PC-3 (cell line): Measurements from ENCODE around the gene PLXNB1. TPM values are rescaled to one million over a fixed set of nuclear protein-coding genes. Genes with fewer than 3 reads are reported as not detected.

ENCODE experiments used
- ATAC-seq: fragments of 200-7000 bp; cut with Tn5 transposase; 2 replicates; pipeline ENCODE4 v1.9.1; 2020; ENCODE audit warnings: mild to moderate bottlenecking, moderate library complexity
- BruUV-seq: library from RNA; stranded (reverse); fragments of 400-500 nt; replicated peaks from 2 replicates; lab custom pipeline; 2021; lab: Mats Ljungman, UMichigan
- CTCF ChIA-PET: fragments of 300-600 bp; sonication (Branson Sonifier 250); formaldehyde crosslinking; loops from one replicate; lab custom pipeline; 2022; ENCODE audit warnings: antibody characterized with exemption; lab: Charles Lee
- POLR2A ChIA-PET: fragments of 300-600 bp; sonication (Branson Sonifier 250); formaldehyde crosslinking; loops from one replicate; lab custom pipeline; 2022; ENCODE audit warnings: antibody characterized with exemption; ENCODE audit not compliant: unreplicated experiment; lab: Charles Lee
- DNase-seq: peaks from one replicate; pipeline ENCODE4 v3.0.0-alpha.2; 2015
- H2AFZ ChIP-seq: fragments of 300-600 bp; sonication (generic); 2 replicates; pipeline ENCODE4 v1.6.0; 2016; ENCODE audit warnings: antibody characterized with exemption, low read length
- H3F3A ChIP-seq: fragments of 300-600 bp; sonication (generic); one replicate; pipeline ENCODE4 v1.6.0; 2017; ENCODE audit warnings: antibody characterized with exemption, low read length, control low read depth, mild to moderate bottlenecking; ENCODE audit not compliant: unreplicated experiment
- H3K27ac ChIP-seq: fragments of 300-600 bp; sonication (generic); 2 replicates; pipeline ENCODE4 v1.5.1; 2016; ENCODE audit warnings: mild to moderate bottlenecking, low read length
- H3K27me3 ChIP-seq: fragments of 300-600 bp; sonication (generic); 2 replicates; pipeline ENCODE4 v1.6.1; 2016; ENCODE audit warnings: low read length, mixed read lengths
- H3K36me3 ChIP-seq: fragments of 300-600 bp; sonication (generic); 2 replicates; pipeline ENCODE4 v1.6.1; 2016; ENCODE audit warnings: low read depth, mixed run types, low read length, mixed read lengths
- H3K4me1 ChIP-seq: fragments of 300-600 bp; sonication (generic); 2 replicates; pipeline ENCODE4 v1.5.1; 2016; ENCODE audit warnings: low read length; ENCODE audit not compliant: insufficient read depth
- H3K4me2 ChIP-seq: fragments of 300-600 bp; sonication (generic); 2 replicates; pipeline ENCODE4 v1.6.0; 2016; ENCODE audit warnings: low read length
- H3K4me3 ChIP-seq: fragments of 300-600 bp; sonication (generic); 2 replicates; pipeline ENCODE4 v1.5.1; 2016; ENCODE audit warnings: mild to moderate bottlenecking, low read length, mixed read lengths
- H3K79me2 ChIP-seq: fragments of 300-600 bp; sonication (generic); 2 replicates; pipeline ENCODE4 v1.6.1; 2017; ENCODE audit warnings: low read length, mixed read lengths
- H3K9ac ChIP-seq: fragments of 300-600 bp; sonication (generic); 2 replicates; pipeline ENCODE4 v1.6.0; 2016; ENCODE audit warnings: mild to moderate bottlenecking, low read length
- H3K9me2 ChIP-seq: fragments of 300-600 bp; sonication (generic); replicated peaks from 2 replicates; pipeline ENCODE4 v1.6.1; 2016; ENCODE audit warnings: mixed run types, low read length, mixed read lengths
- H3K9me3 ChIP-seq: fragments of 300-600 bp; sonication (generic); 2 replicates; pipeline ENCODE4 v1.6.1; 2016; ENCODE audit warnings: low read length, mixed read lengths
- H4K20me1 ChIP-seq: fragments of 300-600 bp; sonication (generic); 2 replicates; pipeline ENCODE4 v1.6.1; 2016; ENCODE audit warnings: low read length, mixed read lengths
- CTCF ChIP-seq: fragments of 300-600 bp; sonication (generic); conservative IDR thresholded peaks from 2 replicates; pipeline ENCODE4 v1.5.1; 2017; ENCODE audit warnings: antibody characterized with exemption, low read depth, mild to moderate bottlenecking, low read length
- EZH2 ChIP-seq: fragments of 300-600 bp; sonication (generic); IDR thresholded peaks from one replicate; pipeline ENCODE4 v1.6.1; 2017; ENCODE audit warnings: antibody characterized with exemption, mild to moderate bottlenecking, low read length; ENCODE audit not compliant: unreplicated experiment
- EZH2phosphoT487 ChIP-seq: fragments of 300-600 bp; sonication (generic); IDR thresholded peaks from 2 replicates; pipeline ENCODE4 v1.6.1; 2018; ENCODE audit warnings: mild to moderate bottlenecking, antibody characterized with exemption, low read length, borderline replicate concordance
- intact Hi-C: fragments of 100-400 bp; cut with micrococcal nuclease; formaldehyde crosslinking; loops from 2 replicates; pipeline ENCODE4 v1.9.0; 2023
- total RNA-seq: library from RNA; depleted of rRNA; stranded (reverse); fragments of >200 nt; gene quantifications from 2 replicates; pipeline ENCODE4 v1.2.3, GENCODE V29; 2014

The PLXNB1 gene
- total RNA-seq, 1 experiment from 2014 or later: 35.4 TPM

DNA sequence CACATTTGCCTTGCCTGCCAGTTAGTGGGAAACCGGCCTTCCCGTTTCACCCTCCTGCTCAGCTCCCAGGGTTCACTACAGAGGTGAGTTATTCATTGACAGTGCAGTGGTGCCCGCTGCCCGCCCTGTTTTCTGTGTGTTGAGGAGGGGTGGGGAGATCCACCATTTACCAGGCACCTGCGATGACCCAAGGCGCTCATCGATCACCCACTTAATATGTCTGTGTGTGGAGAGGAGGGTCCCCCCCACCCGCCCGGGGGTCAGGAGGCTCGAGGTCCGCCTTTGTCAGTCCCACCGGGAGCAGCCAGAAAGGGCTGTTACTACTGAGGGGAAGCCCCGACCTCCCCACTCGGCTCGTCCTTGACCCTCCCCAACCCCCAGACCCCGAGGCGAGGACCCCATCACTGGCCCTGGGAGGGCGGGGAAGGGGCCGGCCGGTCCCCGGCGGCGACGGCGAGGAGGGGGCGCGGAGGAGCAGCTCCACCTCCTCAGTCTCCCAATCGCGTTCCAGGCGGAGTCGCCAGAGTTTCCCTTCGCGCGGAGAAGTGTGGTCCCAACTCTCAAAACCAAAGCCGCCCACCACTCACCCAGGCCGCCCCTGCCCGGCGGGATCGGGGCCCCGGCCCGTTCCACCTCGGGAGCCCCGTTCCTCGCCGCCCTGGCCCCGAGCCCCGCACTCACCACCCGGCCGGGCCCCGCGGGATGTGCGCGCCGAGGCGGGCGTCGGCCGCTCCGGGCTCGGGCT lies 1.1 kb downstream of the PLXNB1 start:
- H3K4me1 ChIP-seq: peaks cover 25% of the 10 kb centered on the region
- no peak overlapping the region for H3K27ac ChIP-seq
- peak overlapping the region; percentile 98 for H3K4me2 ChIP-seq
- H4K20me1 ChIP-seq: no peaks in the 10 kb centered on the region
- H3K9ac ChIP-seq: peak overlapping the region; percentile 68
- peak overlapping the region; percentile 83 for H3K4me3 ChIP-seq
- CTCF ChIA-PET: interaction anchor here (0.6 to 0.9 kb wide), 2 partner anchors 28 to 155 kb away, joined by 3 to 4 read pairs; no protein-coding TSS in a partner anchor
- POLR2A ChIA-PET: interaction anchor here (0.6 kb wide), 1 partner anchor 12 kb away, joined by 4 read pairs; no protein-coding TSS in a partner anchor
- intact Hi-C loops: no loop called here
- H3K36me3 ChIP-seq: peaks cover 7% of the 10 kb centered on the region
- H2AFZ ChIP-seq: peak overlapping the region; percentile 92
- no TSS peak for BruUV-seq
- ATAC-seq (peak; percentile 43), DNase-seq (peak; percentile 43)
- no peaks in the 10 kb centered on the region for H3K27me3 ChIP-seq
- no peaks in the 10 kb centered on the region for H3K9me2 ChIP-seq
- no peaks in the 10 kb centered on the region for H3K9me3 ChIP-seq
- H3F3A ChIP-seq: no peaks in the 10 kb centered on the region
- TF ChIP-seq EZH2 (no peak), EZH2phosphoT487 (no peak), CTCF (no peak)
- peaks cover 19% of the 10 kb centered on the region for H3K79me2 ChIP-seq

DNA sequence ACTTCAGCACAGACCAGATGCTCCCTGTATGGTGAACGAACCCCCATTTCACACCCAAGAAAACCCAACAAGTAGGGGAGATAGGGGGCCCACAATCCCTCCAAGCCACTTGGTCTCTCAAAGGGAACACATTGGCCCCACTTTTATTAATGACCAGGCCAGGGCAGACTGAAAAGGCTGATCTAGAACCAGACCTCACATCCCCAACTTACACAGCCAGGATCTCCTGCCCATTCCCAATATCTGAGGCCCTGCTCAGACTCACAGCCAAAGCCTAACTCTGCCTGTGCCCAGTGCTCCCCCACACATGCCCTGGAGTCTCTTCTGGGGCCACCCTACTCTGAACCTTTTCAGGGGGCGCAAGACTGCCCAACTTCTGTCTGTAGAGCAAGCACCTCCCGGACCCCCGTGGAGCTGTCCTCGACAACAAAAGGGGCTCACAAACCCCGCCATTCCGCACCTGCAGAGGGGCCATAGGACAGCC lies 1.8 kb downstream of the PLXNB1 start:
- Histone ChIP-seq H3K4me1 (peaks cover 25% of the 10 kb centered on the region), H3K9me2 (no peaks in the 10 kb centered on the region), H2AFZ (peak overlapping the region; percentile 47), H3K27me3 (no peaks in the 10 kb centered on the region), H3K9ac (peak overlapping the region; percentile 14; the same call in 1 of the 2 replicates), H4K20me1 (no peaks in the 10 kb centered on the region), H3K9me3 (no peaks in the 10 kb centered on the region), H3K36me3 (peaks cover 2% of the 10 kb centered on the region; the same call in 1 of the 2 replicates), H3K27ac (no peak overlapping the region), H3F3A (no peaks in the 10 kb centered on the region), H3K79me2 (peaks cover 19% of the 10 kb centered on the region), H3K4me3 (peak overlapping the region; percentile 83), H3K4me2 (peak overlapping the region; percentile 98)
- TF ChIP-seq EZH2phosphoT487 (no peak), EZH2 (no peak), CTCF (no peak)
- BruUV-seq: no TSS peak
- DNase-seq: no peak
- ATAC-seq: no peak
- ChIA-PET CTCF (interaction anchor here (0.6 to 0.9 kb wide), 2 partner anchors 27 to 154 kb away, joined by 3 to 4 read pairs; no protein-coding TSS in a partner anchor), POLR2A (interaction anchor here (0.6 kb wide), 1 partner anchor 12 kb away, joined by 4 read pairs; no protein-coding TSS in a partner anchor)
- intact Hi-C loops: no loop called here
